Measurements from ENCODE around the gene NUMA1. TPM values are rescaled to one million over a fixed set of nuclear protein-coding genes. Genes with fewer than 3 reads are reported as not detected.

NUMA1 gene
- 191 TPM for total RNA-seq

- DNase-seq: peak; percentile 100
Observed at GRCh38 chr11:72080326-72081183, at the start of gene NUMA1, which contains the start of gene LRRC51. Gene NUMA1 (minus strand): TSS chr11:72080542. CDS start chr11:72035943, 44,599 bp downstream. Gene LRRC51 (plus strand): TSS chr11:72080850. CDS start chr11:72089084, 8,234 bp downstream.

GRCh38 chr11:72129381-72129780 is 49.0 kb upstream of the NUMA1 start:
- DNase-seq: no peak

GRCh38 chr11:72127923-72128322 is 47.6 kb upstream of the NUMA1 start:
- DNase-seq: no peak

- DNase-seq: no peak
Observed at GRCh38 chr11:72125956-72126355, 45.6 kb upstream of the NUMA1 start.

- no peak for DNase-seq
Observed at GRCh38 chr11:72124046-72124445, 43.7 kb upstream of the NUMA1 start.

GRCh38 chr11:72123117-72123653 is 42.8 kb upstream of the NUMA1 start:
- DNase-seq: no peak

- no peak for DNase-seq
Observed at GRCh38 chr11:72122607-72123006, 42.3 kb upstream of the NUMA1 start.

GRCh38 chr11:72120930-72121329 is 40.6 kb upstream of the NUMA1 start:
- DNase-seq: no peak

- no peak for DNase-seq
Observed at GRCh38 chr11:72119198-72119597, 38.9 kb upstream of the NUMA1 start.

GRCh38 chr11:72116019-72116755 is 35.8 kb upstream of the NUMA1 start:
- no peak for DNase-seq

GRCh38 chr11:72114570-72114969 is 34.2 kb upstream of the NUMA1 start:
- DNase-seq: no peak

- no peak for DNase-seq
Observed at GRCh38 chr11:72112978-72113808, 32.9 kb upstream of the NUMA1 start.

GRCh38 chr11:72112143-72112977 is 32.0 kb upstream of the NUMA1 start, which contains the start of gene ANAPC15:
Gene ANAPC15 (minus strand): TSS chr11:72112695. CDS start chr11:72111276, 1,419 bp downstream.
- peak; percentile 100 for DNase-seq

GRCh38 chr11:72111300-72112142 is 31.2 kb upstream of the NUMA1 start:
- DNase-seq: no peak

- no peak for DNase-seq
Observed at GRCh38 chr11:72105888-72106287, 25.5 kb upstream of the NUMA1 start, which contains the start of gene TOMT. Gene TOMT (plus strand): TSS chr11:72105924. CDS start chr11:72105952, 28 bp downstream.

GRCh38 chr11:72103754-72104167 is 23.4 kb upstream of the NUMA1 start:
- no peak for DNase-seq

GRCh38 chr11:72102946-72103753 is 22.8 kb upstream of the NUMA1 start, which contains the start of gene LAMTOR1:
Gene LAMTOR1 (minus strand): TSS chr11:72103297. CDS start chr11:72103224, 73 bp downstream.
- DNase-seq: peak; percentile 99

GRCh38 chr11:72102631-72102945 is 22.2 kb upstream of the NUMA1 start:
- DNase-seq: no peak

GRCh38 chr11:72102162-72102561 is 21.8 kb upstream of the NUMA1 start:
- DNase-seq: no peak

All from skin of body (tissue), 2 donors.